GM20431 (cell line): Measurements from ENCODE around the gene NKX2-1.
"Not testable (repeated sequence)": the region's sequence is repeated elsewhere in the genome, so short reads cannot be mapped to it uniquely, and the experiment has no call there.

Experiments used
- in situ Hi-C: fragments of 300-500 bp; cut with MseI, MboI; formaldehyde crosslinking; loops from one replicate; pipeline ENCODE4 v1.15.0; 2020; ENCODE audit warnings: low sequenced_read_pairs; ENCODE audit not compliant: unreplicated experiment

The NKX2-1 gene

GRCh38 chr14:36507847-36508417, 12.1 kb downstream of the NKX2-1 start:
- in situ Hi-C loops = no loop called here

- in situ Hi-C loops = no loop called here
These were observed 13.1 kb downstream of the NKX2-1 start for GRCh38 chr14:36506732-36507614.

- in situ Hi-C loops = no loop called here
These were observed 13.9 kb downstream of the NKX2-1 start for GRCh38 chr14:36505892-36506731.

- in situ Hi-C loops = no loop called here
These were observed 14.7 kb downstream of the NKX2-1 start for GRCh38 chr14:36505181-36505815.

- in situ Hi-C loops = no loop called here
These were observed 15.3 kb downstream of the NKX2-1 start for GRCh38 chr14:36504771-36505175.

GRCh38 chr14:36503771-36504741, 16.0 kb downstream of the NKX2-1 start:
- in situ Hi-C loops = no loop called here

- in situ Hi-C loops = no loop called here
These were observed 17.2 kb downstream of the NKX2-1 start for GRCh38 chr14:36502558-36503508.

GRCh38 chr14:36498938-36499337, 21.1 kb downstream of the NKX2-1 start:
- in situ Hi-C loops = no loop called here

GRCh38 chr14:36496346-36496745, 23.7 kb downstream of the NKX2-1 start:
- in situ Hi-C loops = no loop called here

GRCh38 chr14:36495666-36496065, 24.4 kb downstream of the NKX2-1 start:
- in situ Hi-C loops = no loop called here

- in situ Hi-C loops = no loop called here
These were observed 26.3 kb downstream of the NKX2-1 start for GRCh38 chr14:36493761-36494160.

- in situ Hi-C loops = no loop called here
These were observed 34.3 kb downstream of the NKX2-1 start for GRCh38 chr14:36485773-36486172.

GRCh38 chr14:36479344-36479743, 40.7 kb downstream of the NKX2-1 start:
- in situ Hi-C loops = no loop called here

- in situ Hi-C loops = no loop called here
These were observed 41.2 kb downstream of the NKX2-1 start for GRCh38 chr14:36478782-36479181.

- in situ Hi-C loops = no loop called here
These were observed 42.8 kb downstream of the NKX2-1 start for GRCh38 chr14:36477266-36477665.

- in situ Hi-C loops = not testable (repeated sequence)
These were observed 44.0 kb downstream of the NKX2-1 start for GRCh38 chr14:36476061-36476460.

GRCh38 chr14:36474593-36474992, 45.4 kb downstream of the NKX2-1 start:
- in situ Hi-C loops = no loop called here

- in situ Hi-C loops = no loop called here
These were observed 48.6 kb downstream of the NKX2-1 start for GRCh38 chr14:36471431-36471830.
